Measurements from ENCODE around the gene USP34. TPM values are rescaled to one million over a fixed set of nuclear protein-coding genes. Genes with fewer than 3 reads are reported as not detected.

USP34 gene
- total and polyA plus RNA-seq, 2 of the 4 experiments (the other 2 are of a cell fraction) = 34.7 to 128 TPM

GRCh38 chr2:61426267-61426897 lies 44.5 kb downstream of the USP34 start:
- DNase-seq = no peak
- Histone ChIP-seq H4K91ac (ENCODE audit: insufficient read depth, low read depth, low read length) (no peak overlapping the region), H4K20me1 (ENCODE audit: insufficient read depth, low read length) (peaks cover 93% of the 10 kb centered on the region), H3K4me2 (ENCODE audit: low read depth, low read length) (no peak overlapping the region), H2AK9ac (replicated peaks; ENCODE audit: low read depth, low read length, poor library complexity) (no peak overlapping the region), H3K9ac (ENCODE audit: low read depth, low read length) (no peak overlapping the region), H4K8ac (ENCODE audit: low read depth in 2 of 2, low read length in 2 of 2) (no peak overlapping the region), H3K27ac (ENCODE audit: insufficient read depth, low read length) (no peak overlapping the region), H3K79me1 (ENCODE audit: low read depth in 1 of 2, low read length in 2 of 2) (peaks cover 22 to 81% of the 10 kb centered on the region in 2 experiments), H2BK20ac (ENCODE audit: low read depth, low read length) (no peak overlapping the region), H2BK5ac (ENCODE audit: low read depth, low read length, poor library complexity, severe bottlenecking) (no peak overlapping the region), H3K4me1 (ENCODE audit: control insufficient read depth, insufficient read depth, low read length) (peaks cover 2% of the 10 kb centered on the region; the same call in 1 of the 2 replicates), H3K9me1 (ENCODE audit: insufficient read depth, low read length) (peaks cover 17% of the 10 kb centered on the region), H3K56ac (ENCODE audit: extremely low read depth, insufficient read depth, low read length) (no peak overlapping the region), H2BK120ac (ENCODE audit: low read depth, low read length) (no peak overlapping the region), H4K5ac (ENCODE audit: low read depth, low read length) (no peak overlapping the region), H3K4me3 (ENCODE audit: insufficient read depth, low read depth, low read length) (no peak overlapping the region), H3K36me3 (ENCODE audit: control insufficient read depth, insufficient read depth, low read length) (peaks cover 2% of the 10 kb centered on the region; the same call in 1 of the 2 replicates), H3K14ac (replicated peaks; ENCODE audit: low read depth, low read length) (no peak overlapping the region), H3K18ac (ENCODE audit: low read depth, low read length) (no peak overlapping the region), H3K23ac (ENCODE audit: low read depth, low read length) (no peak overlapping the region), H2AK5ac (ENCODE audit: low read depth, low read length) (no peak overlapping the region), H3K27me3 (ENCODE audit: control insufficient read depth, insufficient read depth, low read length) (no peaks in the 10 kb centered on the region), H2AFZ (replicated peaks; ENCODE audit: low read length, poor library complexity) (no peak overlapping the region), H2BK15ac (ENCODE audit: low read depth, low read length) (no peak overlapping the region), H3K9me3 (ENCODE audit: control insufficient read depth, insufficient read depth, low read length) (no peaks in the 10 kb centered on the region), H3K4ac (ENCODE audit: low read depth, low read length) (no peak overlapping the region)
- dilution Hi-C loops (cut with HindIII; ENCODE audit: low sequenced_read_pairs, unreplicated experiment) = no loop called here
- ATAC-seq (ENCODE audit: low read depth) = no peak
- intact Hi-C loops (cut with micrococcal nuclease) = no loop called here
- in situ Hi-C loops (cut with MboI; ENCODE audit: low sequenced_read_pairs) = no loop called here
- no TSS peak for BruUV-seq (replicated peaks)
- ChIA-PET POLR2A (ENCODE audit: unreplicated experiment) (no interaction called here), CTCF (no interaction called here)
- 86% methylated on average over 1 of the region's 6 CpGs; no CpG with 5 or more reads in 1 of the 2 experiments for WGBS, 2 experiments (ENCODE audit: extremely low coverage in 2 of 2, insufficient read length in 1 of 2)
- TF ChIP-seq RFX5 (IDR thresholded peaks at IDR 0.05; ENCODE audit: low read depth, low read length) = no peak
- TF ChIP-seq CEBPB (IDR thresholded peaks at IDR 0.05; ENCODE audit: low read depth, low read length) = no peak
- TF ChIP-seq, protein P1, sequence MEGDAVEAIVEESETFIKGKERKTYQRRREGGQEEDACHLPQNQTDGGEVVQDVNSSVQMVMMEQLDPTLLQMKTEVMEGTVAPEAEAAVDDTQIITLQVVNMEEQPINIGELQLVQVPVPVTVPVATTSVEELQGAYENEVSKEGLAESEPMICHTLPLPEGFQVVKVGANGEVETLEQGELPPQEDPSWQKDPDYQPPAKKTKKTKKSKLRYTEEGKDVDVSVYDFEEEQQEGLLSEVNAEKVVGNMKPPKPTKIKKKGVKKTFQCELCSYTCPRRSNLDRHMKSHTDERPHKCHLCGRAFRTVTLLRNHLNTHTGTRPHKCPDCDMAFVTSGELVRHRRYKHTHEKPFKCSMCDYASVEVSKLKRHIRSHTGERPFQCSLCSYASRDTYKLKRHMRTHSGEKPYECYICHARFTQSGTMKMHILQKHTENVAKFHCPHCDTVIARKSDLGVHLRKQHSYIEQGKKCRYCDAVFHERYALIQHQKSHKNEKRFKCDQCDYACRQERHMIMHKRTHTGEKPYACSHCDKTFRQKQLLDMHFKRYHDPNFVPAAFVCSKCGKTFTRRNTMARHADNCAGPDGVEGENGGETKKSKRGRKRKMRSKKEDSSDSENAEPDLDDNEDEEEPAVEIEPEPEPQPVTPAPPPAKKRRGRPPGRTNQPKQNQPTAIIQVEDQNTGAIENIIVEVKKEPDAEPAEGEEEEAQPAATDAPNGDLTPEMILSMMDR (conservative IDR thresholded peaks at IDR 0.05; ENCODE audit: low read depth, low read length) = peak; percentile 28; the same call in 1 of the 2 replicates
- no peak for TF ChIP-seq NFE2L2 (IDR thresholded peaks at IDR 0.05; ENCODE audit: low read depth, low read length)
- TF ChIP-seq RAD21 (IDR thresholded peaks at IDR 0.05; ENCODE audit: low read length) = peak; percentile 38

All from IMR-90 (cell line).